ENCODE results near the gene SLC35F4. TPM values are rescaled to one million over a fixed set of nuclear protein-coding genes. Genes with fewer than 3 reads are reported as not detected.

SLC35F4 gene
- total RNA-seq, 1 donor from 2014 or later, result not detected

GRCh38 chr14:57547131-57547530 lies 318.8 kb downstream of the SLC35F4 start:
- no peak for DNase-seq (ENCODE audit: low read depth)
- no peaks in the 10 kb centered on the region for H3K36me3 ChIP-seq (ENCODE audit: control insufficient read depth, insufficient read depth, low read length)

DNA sequence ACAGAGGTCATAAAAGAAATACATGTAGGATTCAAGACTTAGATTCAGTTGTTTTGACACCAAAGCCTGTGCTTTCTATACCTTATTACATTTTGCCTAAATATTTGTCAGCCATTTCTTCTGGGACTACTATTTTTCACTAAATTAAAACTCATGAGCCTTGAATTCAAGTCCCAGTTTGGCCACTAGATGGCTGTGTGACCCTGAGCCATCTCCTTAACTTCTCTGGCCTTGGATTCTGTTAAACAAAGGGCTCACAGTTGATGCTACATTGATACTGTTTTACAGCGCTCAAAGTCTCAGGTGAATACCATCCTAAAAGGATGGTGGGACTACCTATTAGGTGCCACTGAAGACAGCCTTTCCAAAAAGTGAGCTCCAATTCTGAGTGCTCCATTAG lies 332.7 kb downstream of the SLC35F4 start:
- no peaks in the 10 kb centered on the region for H3K27me3 ChIP-seq (ENCODE audit: control insufficient read depth, insufficient read depth, low read length)
- TF ChIP-seq, protein P1, sequence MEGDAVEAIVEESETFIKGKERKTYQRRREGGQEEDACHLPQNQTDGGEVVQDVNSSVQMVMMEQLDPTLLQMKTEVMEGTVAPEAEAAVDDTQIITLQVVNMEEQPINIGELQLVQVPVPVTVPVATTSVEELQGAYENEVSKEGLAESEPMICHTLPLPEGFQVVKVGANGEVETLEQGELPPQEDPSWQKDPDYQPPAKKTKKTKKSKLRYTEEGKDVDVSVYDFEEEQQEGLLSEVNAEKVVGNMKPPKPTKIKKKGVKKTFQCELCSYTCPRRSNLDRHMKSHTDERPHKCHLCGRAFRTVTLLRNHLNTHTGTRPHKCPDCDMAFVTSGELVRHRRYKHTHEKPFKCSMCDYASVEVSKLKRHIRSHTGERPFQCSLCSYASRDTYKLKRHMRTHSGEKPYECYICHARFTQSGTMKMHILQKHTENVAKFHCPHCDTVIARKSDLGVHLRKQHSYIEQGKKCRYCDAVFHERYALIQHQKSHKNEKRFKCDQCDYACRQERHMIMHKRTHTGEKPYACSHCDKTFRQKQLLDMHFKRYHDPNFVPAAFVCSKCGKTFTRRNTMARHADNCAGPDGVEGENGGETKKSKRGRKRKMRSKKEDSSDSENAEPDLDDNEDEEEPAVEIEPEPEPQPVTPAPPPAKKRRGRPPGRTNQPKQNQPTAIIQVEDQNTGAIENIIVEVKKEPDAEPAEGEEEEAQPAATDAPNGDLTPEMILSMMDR (IDR thresholded peaks at IDR 0.05; ENCODE audit: insufficient read depth, low read length, poor library complexity, severe bottlenecking), result peak; percentile 52
- H3K36me3 ChIP-seq (ENCODE audit: control insufficient read depth, insufficient read depth, low read length), result no peaks in the 10 kb centered on the region
- DNase-seq (ENCODE audit: low read depth), result no peak
- no peak overlapping the region for H3K4me3 ChIP-seq (ENCODE audit: low read depth, low read length)

More at GRCh38 chr14:57547131-57547530, 318.8 kb downstream of the SLC35F4 start:
- TF ChIP-seq, protein P1 (IDR thresholded peaks at IDR 0.05; ENCODE audit: insufficient read depth, low read length, poor library complexity, severe bottlenecking), result no peak
- Histone ChIP-seq H3K4me3 (ENCODE audit: low read depth, low read length) (no peak overlapping the region), H3K27me3 (ENCODE audit: control insufficient read depth, insufficient read depth, low read length) (no peaks in the 10 kb centered on the region)

DNA sequence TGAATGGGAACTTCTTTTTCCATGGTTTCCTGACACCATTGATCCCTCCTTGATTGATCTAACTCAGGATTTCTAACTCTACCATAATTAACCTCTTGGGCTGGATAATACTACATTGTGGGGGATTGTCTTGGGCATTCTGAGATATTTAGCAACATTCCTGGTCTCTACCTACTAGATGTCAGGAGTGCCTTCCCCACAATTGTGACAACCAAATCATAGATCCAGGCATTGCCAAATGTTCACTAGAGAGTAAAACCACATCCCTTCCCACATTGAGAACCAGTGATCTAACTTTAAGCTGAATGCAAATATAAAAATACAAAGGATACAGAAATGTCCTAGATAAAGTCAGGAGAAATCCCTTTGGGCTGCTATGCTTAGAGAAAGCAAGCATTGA lies 335.3 kb downstream of the SLC35F4 start:
- TF ChIP-seq, protein P1 (IDR thresholded peaks at IDR 0.05; ENCODE audit: insufficient read depth, low read length, poor library complexity, severe bottlenecking), result no peak
- Histone ChIP-seq H3K36me3 (ENCODE audit: control insufficient read depth, insufficient read depth, low read length) (no peaks in the 10 kb centered on the region), H3K27me3 (ENCODE audit: control insufficient read depth, insufficient read depth, low read length) (no peaks in the 10 kb centered on the region), H3K4me3 (ENCODE audit: low read depth, low read length) (no peak overlapping the region)
- DNase-seq (ENCODE audit: low read depth), result no peak

DNA sequence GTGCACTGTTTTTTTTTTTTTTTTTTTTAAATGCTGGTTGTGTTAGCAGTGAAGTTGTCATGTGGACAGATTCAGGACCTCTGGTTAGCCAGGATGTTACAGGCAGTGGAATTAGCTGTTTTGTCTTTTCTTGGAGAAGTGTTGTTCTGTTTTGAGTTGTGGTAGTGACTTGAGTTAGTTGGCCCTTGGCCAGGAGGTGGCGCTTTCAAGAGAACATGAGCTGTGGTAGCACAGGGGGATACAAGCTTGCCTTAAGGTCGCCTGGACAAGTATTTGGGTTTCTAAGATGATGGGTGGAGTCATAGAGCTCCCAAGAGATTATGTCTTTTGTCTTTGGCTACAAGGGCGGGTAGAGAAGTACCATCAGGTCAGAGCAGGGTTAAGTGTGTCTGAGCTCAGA lies 338.9 kb downstream of the SLC35F4 start:
- TF ChIP-seq, protein P1 (IDR thresholded peaks at IDR 0.05; ENCODE audit: insufficient read depth, low read length, poor library complexity, severe bottlenecking), result no peak

GRCh38 chr14:57519043-57519442 lies 346.8 kb downstream of the SLC35F4 start:
- Histone ChIP-seq H3K27me3 (ENCODE audit: control insufficient read depth, insufficient read depth, low read length) (no peaks in the 10 kb centered on the region), H3K4me3 (ENCODE audit: low read depth, low read length) (no peak overlapping the region), H3K36me3 (ENCODE audit: control insufficient read depth, insufficient read depth, low read length) (no peaks in the 10 kb centered on the region)
- TF ChIP-seq, protein P1 (IDR thresholded peaks at IDR 0.05; ENCODE audit: insufficient read depth, low read length, poor library complexity, severe bottlenecking), result no peak
- no peak for DNase-seq (ENCODE audit: low read depth)

More for the DNA sequence above, 338.9 kb downstream of the SLC35F4 start:
- Histone ChIP-seq H3K4me3 (ENCODE audit: low read depth, low read length) (no peak overlapping the region), H3K27me3 (ENCODE audit: control insufficient read depth, insufficient read depth, low read length) (no peaks in the 10 kb centered on the region), H3K36me3 (ENCODE audit: control insufficient read depth, insufficient read depth, low read length) (no peaks in the 10 kb centered on the region)
- no peak for DNase-seq (ENCODE audit: low read depth)

All from kidney epithelial cell (primary cell).